OCI-LY3 (cell line): ENCODE data around the gene MDFI.
"Not testable (repeated sequence)": the region's sequence is repeated elsewhere in the genome, so short reads cannot be mapped to it uniquely, and the experiment has no call there.

ENCODE experiments used
- H2AFZ ChIP-seq: fragments of 200-600, 300-600 bp; shearing (Covaris generic); 2 replicates; pipeline ENCODE4 v1.6.0; 2014; ENCODE audit warnings: antibody characterized with exemption, low read depth, low read length
- H3K27ac ChIP-seq: fragments of 200-600, 300-600 bp; sonication (generic); 2 replicates; pipeline ENCODE4 v1.5.1; 2014; ENCODE audit warnings: mild to moderate bottlenecking, low read length, moderate library complexity, mixed read lengths
- H3K27me3 ChIP-seq: fragments of 200-600, 300-600 bp; sonication (generic); 2 replicates; pipeline ENCODE4 v1.6.1; 2014; ENCODE audit warnings: low read depth, low read length, mixed read lengths
- H3K36me3 ChIP-seq: fragments of 200-600, 300-600 bp; sonication (generic); replicated peaks from 2 replicates; pipeline ENCODE3; 2014; ENCODE audit warnings: low read depth, low read length, mixed read lengths
- H3K4me1 ChIP-seq: fragments of 300-600, 200-600 bp; sonication (generic); 2 replicates; pipeline ENCODE4 v1.6.1; 2014; ENCODE audit warnings: low read length, mixed read lengths
- H3K4me2 ChIP-seq: fragments of 200-600, 300-600 bp; sonication (generic); 2 replicates; pipeline ENCODE4 v1.6.1; 2014; ENCODE audit warnings: low read length, mixed read lengths
- H3K4me3 ChIP-seq: fragments of 300-600, 200-600 bp; sonication (generic); 2 replicates; pipeline ENCODE4 v1.5.1; 2014; ENCODE audit warnings: antibody characterized with exemption, mild to moderate bottlenecking, low read length, moderate library complexity
- H3K79me2 ChIP-seq: fragments of 300-600, 200-600 bp; shearing (Covaris generic); 2 replicates; pipeline ENCODE4 v1.6.1; 2014; ENCODE audit warnings: mild to moderate bottlenecking, low read length, mixed read lengths
- H3K9ac ChIP-seq: fragments of 300-600, 200-600 bp; shearing (Covaris generic); 2 replicates; pipeline ENCODE4 v1.6.0; 2014; ENCODE audit warnings: mild to moderate bottlenecking, low read length, moderate library complexity
- H3K9me3 ChIP-seq: fragments of 200-600, 300-600 bp; shearing (Covaris generic); 2 replicates; pipeline ENCODE4 v1.6.1; 2014; ENCODE audit warnings: low read length, mixed read lengths; ENCODE audit not compliant: insufficient read depth
- H4K20me1 ChIP-seq: fragments of 200-600, 300-600 bp; sonication (generic); 2 replicates; pipeline ENCODE4 v1.6.1; 2016; ENCODE audit warnings: low read length, mixed read lengths; ENCODE audit not compliant: insufficient read depth
- CTCF ChIP-seq: fragments of 200-600, 300-600 bp; sonication (generic); IDR thresholded peaks from 2 replicates; pipeline ENCODE4 v1.5.1; 2014; ENCODE audit warnings: antibody characterized with exemption, low read length, low read depth
- EZH2phosphoT487 ChIP-seq: fragments of 200-600 bp; shearing (Covaris generic); IDR thresholded peaks from 2 replicates; pipeline ENCODE4 v1.6.1; 2018; ENCODE audit warnings: antibody characterized with exemption, mixed run types, low read depth

MDFI gene

GRCh38 chr6:41608443-41609151 is 29.7 kb upstream of the MDFI start:
- Histone ChIP-seq H3K36me3 (no peaks in the 10 kb centered on the region), H3K79me2 (no peaks in the 10 kb centered on the region), H3K4me1 (no peaks in the 10 kb centered on the region), H3K9me3 (no peaks in the 10 kb centered on the region), H3K27ac (no peak overlapping the region), H3K4me2 (no peak overlapping the region), H3K27me3 (peaks cover 14% of the 10 kb centered on the region), H3K9ac (no peak overlapping the region), H2AFZ (no peak overlapping the region), H4K20me1 (no peaks in the 10 kb centered on the region), H3K4me3 (no peak overlapping the region)
- TF ChIP-seq EZH2phosphoT487 (no peak), CTCF (no peak)

GRCh38 chr6:41614715-41615114 is 23.6 kb upstream of the MDFI start:
- no peak overlapping the region for H3K9ac ChIP-seq
- H3K9me3 ChIP-seq: no peaks in the 10 kb centered on the region
- no peaks in the 10 kb centered on the region for H3K36me3 ChIP-seq
- no peaks in the 10 kb centered on the region for H4K20me1 ChIP-seq
- no peaks in the 10 kb centered on the region for H3K4me1 ChIP-seq
- peaks cover 13% of the 10 kb centered on the region; the same call in 1 of the 2 replicates for H3K27me3 ChIP-seq
- H3K4me2 ChIP-seq: no peak overlapping the region
- H3K4me3 ChIP-seq: no peak overlapping the region
- no peaks in the 10 kb centered on the region for H3K79me2 ChIP-seq
- TF ChIP-seq EZH2phosphoT487 (no peak), CTCF (no peak)
- no peak overlapping the region for H3K27ac ChIP-seq
- no peak overlapping the region for H2AFZ ChIP-seq

GRCh38 chr6:41615311-41615710 is 23.0 kb upstream of the MDFI start:
- Histone ChIP-seq H2AFZ (no peak overlapping the region), H3K9ac (no peak overlapping the region), H3K36me3 (no peaks in the 10 kb centered on the region), H3K4me2 (no peak overlapping the region), H3K27me3 (peaks cover 13% of the 10 kb centered on the region; the same call in 1 of the 2 replicates), H3K9me3 (no peaks in the 10 kb centered on the region), H4K20me1 (no peaks in the 10 kb centered on the region), H3K79me2 (no peaks in the 10 kb centered on the region), H3K4me1 (no peaks in the 10 kb centered on the region), H3K4me3 (no peak overlapping the region), H3K27ac (no peak overlapping the region)
- TF ChIP-seq EZH2phosphoT487 (no peak), CTCF (no peak)

GRCh38 chr6:41618598-41618997 is 19.7 kb upstream of the MDFI start:
- H3K36me3 ChIP-seq: no peaks in the 10 kb centered on the region
- H3K4me1 ChIP-seq: peaks cover 19% of the 10 kb centered on the region
- no peak overlapping the region for H3K4me3 ChIP-seq
- no peak overlapping the region for H2AFZ ChIP-seq
- no peaks in the 10 kb centered on the region for H3K9me3 ChIP-seq
- peaks cover 11% of the 10 kb centered on the region; the same call in 1 of the 2 replicates for H3K27me3 ChIP-seq
- H3K79me2 ChIP-seq: no peaks in the 10 kb centered on the region
- no peak overlapping the region for H3K4me2 ChIP-seq
- H3K27ac ChIP-seq: no peak overlapping the region
- TF ChIP-seq CTCF (no peak), EZH2phosphoT487 (no peak)
- no peak overlapping the region for H3K9ac ChIP-seq
- no peaks in the 10 kb centered on the region for H4K20me1 ChIP-seq

GRCh38 chr6:41619193-41619592 is 19.1 kb upstream of the MDFI start:
- not testable (repeated sequence) for H3K27me3 ChIP-seq, H3K9me3 ChIP-seq, H2AFZ ChIP-seq, H3K9ac ChIP-seq, H3K36me3 ChIP-seq, H3K4me3 ChIP-seq, H3K4me2 ChIP-seq, H3K79me2 ChIP-seq, H3K27ac ChIP-seq, H4K20me1 ChIP-seq
- H3K4me1 ChIP-seq: peaks cover 19% of the 10 kb centered on the region
